Measurements from ENCODE around the gene NPM1. TPM values are rescaled to one million over a fixed set of nuclear protein-coding genes. Genes with fewer than 3 reads are reported as not detected.

Gene NPM1
- total and polyA plus RNA-seq, 2 of the 13 experiments (the other 11 are each of a cell fraction or from before 2014, with no cell fraction given) = 2,047 to 3,353 TPM

- intact Hi-C loops (cut with micrococcal nuclease; ENCODE audit: unreplicated experiment) (loop anchor here (10.0 kb wide), 1 partner anchor 360 kb away; no protein-coding TSS in a partner anchor), in situ Hi-C loops (cut with HindIII; ENCODE audit: extremely low pct_ligation_motif_present, low pct_unique_long_range_greater_than_20kb) (loop anchor here (10.0 kb wide), 1 partner anchor 600 kb away; no protein-coding TSS in a partner anchor)
- no peaks in the 10 kb centered on the region for H3K4me1 ChIP-seq (ENCODE audit: insufficient read depth, low read length)
- ChIA-PET POLR2A (no interaction called here), CTCF (ENCODE audit: low intra/inter-chr PET ratio, low total read pairs) (no interaction called here)
- no peak for DNase-seq (ENCODE audit: low spot score)
- TF ChIP-seq, protein P1, sequence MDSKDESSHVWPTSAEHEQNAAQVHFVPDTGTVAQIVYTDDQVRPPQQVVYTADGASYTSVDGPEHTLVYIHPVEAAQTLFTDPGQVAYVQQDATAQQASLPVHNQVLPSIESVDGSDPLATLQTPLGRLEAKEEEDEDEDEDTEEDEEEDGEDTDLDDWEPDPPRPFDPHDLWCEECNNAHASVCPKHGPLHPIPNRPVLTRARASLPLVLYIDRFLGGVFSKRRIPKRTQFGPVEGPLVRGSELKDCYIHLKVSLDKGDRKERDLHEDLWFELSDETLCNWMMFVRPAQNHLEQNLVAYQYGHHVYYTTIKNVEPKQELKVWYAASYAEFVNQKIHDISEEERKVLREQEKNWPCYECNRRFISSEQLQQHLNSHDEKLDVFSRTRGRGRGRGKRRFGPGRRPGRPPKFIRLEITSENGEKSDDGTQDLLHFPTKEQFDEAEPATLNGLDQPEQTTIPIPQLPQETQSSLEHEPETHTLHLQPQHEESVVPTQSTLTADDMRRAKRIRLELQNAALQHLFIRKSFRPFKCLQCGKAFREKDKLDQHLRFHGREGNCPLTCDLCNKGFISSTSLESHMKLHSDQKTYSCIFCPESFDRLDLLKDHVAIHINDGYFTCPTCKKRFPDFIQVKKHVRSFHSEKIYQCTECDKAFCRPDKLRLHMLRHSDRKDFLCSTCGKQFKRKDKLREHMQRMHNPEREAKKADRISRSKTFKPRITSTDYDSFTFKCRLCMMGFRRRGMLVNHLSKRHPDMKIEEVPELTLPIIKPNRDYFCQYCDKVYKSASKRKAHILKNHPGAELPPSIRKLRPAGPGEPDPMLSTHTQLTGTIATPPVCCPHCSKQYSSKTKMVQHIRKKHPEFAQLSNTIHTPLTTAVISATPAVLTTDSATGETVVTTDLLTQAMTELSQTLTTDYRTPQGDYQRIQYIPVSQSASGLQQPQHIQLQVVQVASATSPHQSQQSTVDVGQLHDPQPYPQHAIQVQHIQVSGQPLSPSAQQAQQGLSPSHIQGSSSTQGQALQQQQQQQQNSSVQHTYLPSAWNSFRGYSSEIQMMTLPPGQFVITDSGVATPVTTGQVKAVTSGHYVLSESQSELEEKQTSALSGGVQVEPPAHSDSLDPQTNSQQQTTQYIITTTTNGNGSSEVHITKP (CRISPR knock-in tag; IDR thresholded peaks at IDR 0.05; ENCODE audit: low read depth) = no peak
- TF ChIP-seq ZNF512 (CRISPR knock-in tag; IDR thresholded peaks at IDR 0.05) (no peak), ZFP36L1 (CRISPR knock-in tag; IDR thresholded peaks at IDR 0.05) (no peak), FOXO4 (CRISPR knock-in tag; conservative IDR thresholded peaks at IDR 0.05) (no peak), SYNCRIP (IDR thresholded peaks at IDR 0.05; ENCODE audit: insufficient read depth, low read depth, low read length) (no peak), RAD21 (CRISPR knock-in tag; IDR thresholded peaks at IDR 0.05) (no peak), ZNF672 (CRISPR knock-in tag; IDR thresholded peaks at IDR 0.05) (no peak), PCBP1 (IDR thresholded peaks at IDR 0.05; ENCODE audit: borderline replicate concordance, low read depth, low read length) (no peak), ZNF484 (CRISPR knock-in tag; IDR thresholded peaks at IDR 0.05; ENCODE audit: borderline replicate concordance, low read depth) (no peak), KDM5B (CRISPR knock-in tag; IDR thresholded peaks at IDR 0.05; ENCODE audit: borderline replicate concordance) (no peak)
- H3K4me3 ChIP-seq (replicated peaks in 1 of 3; ENCODE audit: insufficient read depth in 1 of 3, low read depth in 2 of 3, low read length in 3 of 3) = no peak overlapping the region
- ATAC-seq = no peak
- H2AFZ ChIP-seq (ENCODE audit: low read length) = no peak overlapping the region
- H3K79me2 ChIP-seq (ENCODE audit: insufficient read depth, low read length) = no peaks in the 10 kb centered on the region
- H4K20me1 ChIP-seq (ENCODE audit: insufficient read depth, low read length) = no peaks in the 10 kb centered on the region
- no peak overlapping the region for H3K27ac ChIP-seq (ENCODE audit: extremely low read length, insufficient read depth, low read length)
- H3K27me3 ChIP-seq (ENCODE audit: control insufficient read depth in 1 of 2, insufficient read depth in 2 of 2, low read length in 2 of 2) = no peaks in the 10 kb centered on the region
- H3K9ac ChIP-seq (ENCODE audit: insufficient read depth, low read depth, low read length) = no peak overlapping the region
- BruUV-seq (replicated peaks) = no TSS peak
- no peak overlapping the region for H3K4me2 ChIP-seq (ENCODE audit: low read depth, low read length)
- no peaks in the 10 kb centered on the region for H3K9me3 ChIP-seq (ENCODE audit: low read length)
- 43% methylated on average over 16 of the region's 19 CpGs for WGBS (ENCODE audit: low lambda C conversion rate)
- FAIRE-seq = no peak
- no peaks in the 10 kb centered on the region for H3K36me3 ChIP-seq (replicated peaks in 1 of 2; ENCODE audit: control insufficient read depth in 1 of 2, insufficient read depth in 2 of 2, low read length in 2 of 2)
Observed at GRCh38 chr5:171344936-171345608, 42.6 kb upstream of the NPM1 start.

Data from HepG2 (cell line).